Neural progenitor cell (in vitro differentiated cells): Measurements from ENCODE around the gene FKBP9. TPM values are rescaled to one million over a fixed set of nuclear protein-coding genes. Genes with fewer than 3 reads are reported as not detected.

Source experiments
- DNase-seq: peaks from one replicate; pipeline ENCODE4 v3.0.0-alpha.2; 2016; ENCODE audit warnings: low spot score
- H2AFZ ChIP-seq: fragments of 200-600 bp; sonication (generic); replicated peaks from 2 replicates; pipeline ENCODE4 v1.6.1; 2016; ENCODE audit warnings: antibody characterized with exemption
- H3F3A ChIP-seq: fragments of 200-600 bp; sonication (generic); 2 replicates; pipeline ENCODE4 v1.6.1; 2016; ENCODE audit warnings: antibody characterized with exemption, low read depth
- H3K27ac ChIP-seq: fragments of 200-600 bp; sonication (generic); 2 replicates; pipeline ENCODE4 v1.5.1; 2016; ENCODE audit warnings: mild to moderate bottlenecking
- H3K27me3 ChIP-seq: fragments of 200-600 bp; sonication (generic); 2 replicates; pipeline ENCODE4 v1.6.1; 2016; ENCODE audit warnings: mild to moderate bottlenecking, moderate library complexity
- H3K36me3 ChIP-seq: fragments of 200-600 bp; sonication (generic); 2 replicates; pipeline ENCODE4 v1.5.1; 2016
- H3K4me1 ChIP-seq: fragments of 200-600 bp; sonication (generic); 2 replicates; pipeline ENCODE4 v1.6.1; 2016; ENCODE audit warnings: mixed run types
- H3K4me2 ChIP-seq: fragments of 200-600 bp; sonication (generic); 2 replicates; pipeline ENCODE4 v1.6.1; 2016
- H3K4me3 ChIP-seq: fragments of 200-600 bp; sonication (generic); 2 replicates; pipeline ENCODE4 v1.5.1; 2016
- H3K79me2 ChIP-seq: fragments of 200-600 bp; sonication (generic); 2 replicates; pipeline ENCODE4 v1.6.1; 2016; ENCODE audit warnings: low read depth
- H3K9ac ChIP-seq: fragments of 200-600 bp; sonication (generic); 2 replicates; pipeline ENCODE4 v1.6.1; 2016
- H3K9me3 ChIP-seq: fragments of 200-600 bp; sonication (generic); 2 replicates; pipeline ENCODE4 v1.5.1; 2016; ENCODE audit warnings: low read depth
- H4K20me1 ChIP-seq: fragments of 200-600 bp; sonication (generic); 2 replicates; pipeline ENCODE4 v1.6.1; 2016; ENCODE audit warnings: low read depth
- H3K27ac Mint-ChIP-seq: 3 replicates; pipeline ENCODE4 v1.8.0; 2021; ENCODE audit warnings: mixed read lengths
- H3K27me3 Mint-ChIP-seq: 2 replicates; pipeline ENCODE4 v1.8.0; 2022; ENCODE audit warnings: low read depth, mild to moderate bottlenecking, inconsistent platforms, moderate library complexity, mixed read lengths; ENCODE audit not compliant: insufficient read depth
- H3K36me3 Mint-ChIP-seq: 3 replicates; pipeline ENCODE4 v1.8.0; 2021; ENCODE audit warnings: mixed read lengths
- H3K4me1 Mint-ChIP-seq: 3 replicates; pipeline ENCODE4 v1.8.0; 2021; ENCODE audit warnings: mixed read lengths
- H3K4me3 Mint-ChIP-seq: 3 replicates; pipeline ENCODE4 v1.8.0; 2021; ENCODE audit warnings: mild to moderate bottlenecking, moderate library complexity, mixed read lengths
- H3K9me3 Mint-ChIP-seq: 3 replicates; pipeline ENCODE4 v1.8.0; 2020; ENCODE audit warnings: mixed read lengths
- EZH2 ChIP-seq: fragments of 200-600 bp; sonication (generic); IDR thresholded peaks from 2 replicates; pipeline ENCODE4 v1.6.1; 2017; ENCODE audit warnings: antibody characterized with exemption, mild to moderate bottlenecking, moderate library complexity
- EZH2phosphoT487 ChIP-seq: fragments of 200-600 bp; sonication (generic); IDR thresholded peaks from 2 replicates; pipeline ENCODE4 v1.6.1; 2017; ENCODE audit warnings: antibody characterized with exemption
- total RNA-seq: library from RNA; depleted of rRNA; stranded (reverse); fragments of >200 nt; gene quantifications from 2 replicates; pipeline ENCODE4 v1.2.3, GENCODE V29; 2015; ENCODE audit warnings: low replicate concordance
- TF ChIP-seq, protein P1 (sequence below): fragments of 200-600 bp; sonication (generic); IDR thresholded peaks from 2 replicates; pipeline ENCODE4 v1.5.1; 2017; ENCODE audit warnings: antibody characterized with exemption, mild to moderate bottlenecking

Gene FKBP9
- total RNA-seq, 1 donor from 2014 or later: 24.4 TPM

- peak overlapping the region; percentile 64 for H3K4me3 ChIP-seq
- H3K79me2 ChIP-seq: no peaks in the 10 kb centered on the region
- H3K4me1 ChIP-seq: peaks cover 12% of the 10 kb centered on the region
- H3K27me3 ChIP-seq: peaks cover 100% of the 10 kb centered on the region
- peak overlapping the region; percentile 89 for H3K4me2 ChIP-seq
- H4K20me1 ChIP-seq: peaks cover 9% of the 10 kb centered on the region
- Mint-ChIP-seq H3K27me3 (peaks cover 3% of the 10 kb centered on the region), H3K27ac (no peak overlapping the region), H3K9me3 (peaks cover 14% of the 10 kb centered on the region), H3K4me3 (peak overlapping the region; percentile 96), H3K36me3 (peaks cover 14% of the 10 kb centered on the region), H3K4me1 (peaks cover 22% of the 10 kb centered on the region)
- no peaks in the 10 kb centered on the region for H3K36me3 ChIP-seq
- peaks cover 5% of the 10 kb centered on the region for H3K9me3 ChIP-seq
- peak; percentile 24 for DNase-seq
- H2AFZ ChIP-seq: no peak overlapping the region
- TF ChIP-seq EZH2 (no peak), EZH2phosphoT487 (no peak)
- TF ChIP-seq, protein P1, sequence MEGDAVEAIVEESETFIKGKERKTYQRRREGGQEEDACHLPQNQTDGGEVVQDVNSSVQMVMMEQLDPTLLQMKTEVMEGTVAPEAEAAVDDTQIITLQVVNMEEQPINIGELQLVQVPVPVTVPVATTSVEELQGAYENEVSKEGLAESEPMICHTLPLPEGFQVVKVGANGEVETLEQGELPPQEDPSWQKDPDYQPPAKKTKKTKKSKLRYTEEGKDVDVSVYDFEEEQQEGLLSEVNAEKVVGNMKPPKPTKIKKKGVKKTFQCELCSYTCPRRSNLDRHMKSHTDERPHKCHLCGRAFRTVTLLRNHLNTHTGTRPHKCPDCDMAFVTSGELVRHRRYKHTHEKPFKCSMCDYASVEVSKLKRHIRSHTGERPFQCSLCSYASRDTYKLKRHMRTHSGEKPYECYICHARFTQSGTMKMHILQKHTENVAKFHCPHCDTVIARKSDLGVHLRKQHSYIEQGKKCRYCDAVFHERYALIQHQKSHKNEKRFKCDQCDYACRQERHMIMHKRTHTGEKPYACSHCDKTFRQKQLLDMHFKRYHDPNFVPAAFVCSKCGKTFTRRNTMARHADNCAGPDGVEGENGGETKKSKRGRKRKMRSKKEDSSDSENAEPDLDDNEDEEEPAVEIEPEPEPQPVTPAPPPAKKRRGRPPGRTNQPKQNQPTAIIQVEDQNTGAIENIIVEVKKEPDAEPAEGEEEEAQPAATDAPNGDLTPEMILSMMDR: no peak
- H3K27ac ChIP-seq: no peak overlapping the region
- H3F3A ChIP-seq: peaks cover 22% of the 10 kb centered on the region
- H3K9ac ChIP-seq: no peak overlapping the region
These were observed 16.1 kb upstream of the FKBP9 start for GRCh38 chr7:32941181-32941580.

DNA sequence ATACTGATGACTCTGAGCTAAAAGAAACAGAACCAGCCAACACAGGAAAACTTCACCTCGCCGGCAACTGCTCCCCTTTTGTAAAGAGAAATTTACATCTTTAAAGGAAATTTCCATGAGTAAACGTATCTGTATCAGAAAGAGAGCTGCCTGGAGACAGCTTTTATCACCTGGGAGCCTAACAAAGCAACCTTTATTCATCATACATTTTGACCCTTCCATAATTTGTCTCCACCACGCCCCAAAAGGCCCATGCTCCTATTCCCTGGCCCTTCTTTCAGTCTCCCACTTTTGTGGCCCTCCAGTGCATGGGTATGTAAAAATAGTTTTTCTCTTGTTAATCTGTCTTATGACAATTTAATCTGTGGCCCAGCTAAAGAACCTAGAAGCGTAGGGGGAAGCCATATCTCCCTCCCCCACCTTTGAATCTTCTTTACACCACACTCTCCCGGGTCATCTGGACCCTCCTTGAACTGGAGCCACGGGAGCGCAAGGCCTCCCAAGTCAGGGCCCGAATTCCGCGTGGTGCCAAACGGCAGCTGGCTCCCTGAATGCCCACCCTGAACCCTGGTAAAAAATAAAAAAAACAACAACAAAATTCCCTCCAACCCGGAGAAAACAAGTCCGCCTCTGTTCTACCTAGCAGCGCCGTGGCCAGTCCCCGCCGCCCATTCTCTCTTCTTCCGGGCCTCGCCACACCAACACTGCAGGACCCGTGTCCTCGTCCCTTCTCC, 15.4 kb upstream of the FKBP9 start:
- Histone ChIP-seq H3K9me3 (peaks cover 5% of the 10 kb centered on the region), H3K4me3 (peak overlapping the region; percentile 64), H4K20me1 (peaks cover 9% of the 10 kb centered on the region), H3K36me3 (no peaks in the 10 kb centered on the region), H3K27ac (no peak overlapping the region), H3K4me2 (peak overlapping the region; percentile 89), H3F3A (peaks cover 22% of the 10 kb centered on the region), H3K4me1 (peaks cover 12% of the 10 kb centered on the region), H3K9ac (no peak overlapping the region), H2AFZ (peak overlapping the region; percentile 98), H3K27me3 (peaks cover 100% of the 10 kb centered on the region), H3K79me2 (no peaks in the 10 kb centered on the region)
- H3K9me3 Mint-ChIP-seq: peaks cover 14% of the 10 kb centered on the region
- H3K4me1 Mint-ChIP-seq: peaks cover 22% of the 10 kb centered on the region
- H3K27me3 Mint-ChIP-seq: peaks cover 3% of the 10 kb centered on the region
- H3K27ac Mint-ChIP-seq: peak overlapping the region; percentile 99
- peaks cover 14% of the 10 kb centered on the region for H3K36me3 Mint-ChIP-seq
- TF ChIP-seq, protein P1: no peak
- TF ChIP-seq EZH2: peak; percentile 60
- TF ChIP-seq EZH2phosphoT487: no peak
- H3K4me3 Mint-ChIP-seq: peak overlapping the region; percentile 96
- DNase-seq: no peak

DNA sequence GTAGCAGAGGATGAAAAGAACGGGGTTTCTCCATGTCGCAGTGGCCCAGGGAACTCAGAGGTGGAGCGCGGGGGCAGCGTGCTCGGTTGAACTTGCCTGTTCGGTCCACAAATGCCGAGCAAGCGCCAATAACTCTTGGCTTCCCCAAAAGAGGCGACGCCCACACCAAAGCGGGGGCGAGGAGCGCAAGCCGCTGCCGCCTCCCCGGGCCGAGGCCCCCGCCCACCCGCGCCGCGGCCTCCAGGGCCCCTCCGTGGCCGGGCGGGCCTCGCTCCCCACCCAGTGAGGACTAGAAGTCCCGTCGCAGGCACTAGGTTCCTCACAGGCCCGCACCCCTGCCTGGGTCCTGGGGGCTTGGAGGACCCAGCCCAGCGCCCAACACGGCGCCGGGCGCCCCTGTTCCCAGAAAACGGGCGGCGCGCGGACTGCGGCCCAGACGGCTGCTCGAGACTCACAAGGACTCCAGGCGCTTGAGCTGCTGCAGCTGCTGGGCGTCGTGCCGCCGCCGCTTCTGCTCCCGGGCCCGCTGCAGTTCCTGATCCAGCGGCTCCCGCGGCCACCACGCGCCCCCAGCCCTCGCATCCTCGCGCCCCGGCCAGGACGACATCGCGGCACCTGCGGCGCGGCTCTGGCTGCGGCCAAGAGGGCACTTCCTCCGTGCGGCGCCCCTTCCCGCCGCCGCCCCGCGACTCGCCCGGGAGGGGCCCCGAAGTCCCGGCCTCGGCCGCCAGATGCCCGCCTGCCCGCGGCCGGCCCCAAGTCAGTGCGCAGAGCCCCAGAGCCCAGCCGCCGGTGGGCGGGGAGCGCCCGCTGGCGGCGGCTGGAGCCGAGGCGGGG, 14.6 kb upstream of the FKBP9 start:
- Histone ChIP-seq H3K9me3 (peaks cover 5% of the 10 kb centered on the region), H4K20me1 (peaks cover 9% of the 10 kb centered on the region), H3K27me3 (peaks cover 100% of the 10 kb centered on the region), H3K36me3 (no peaks in the 10 kb centered on the region), H3K4me1 (peaks cover 12% of the 10 kb centered on the region), H3K9ac (no peak overlapping the region), H2AFZ (peak overlapping the region; percentile 98), H3K4me2 (peak overlapping the region; percentile 89), H3F3A (peaks cover 22% of the 10 kb centered on the region), H3K27ac (no peak overlapping the region), H3K4me3 (peak overlapping the region; percentile 64), H3K79me2 (no peaks in the 10 kb centered on the region)
- peaks cover 19% of the 10 kb centered on the region for H3K4me1 Mint-ChIP-seq
- peaks cover 14% of the 10 kb centered on the region for H3K9me3 Mint-ChIP-seq
- peaks cover 14% of the 10 kb centered on the region for H3K36me3 Mint-ChIP-seq
- peak; percentile 89 for DNase-seq
- peaks cover 3% of the 10 kb centered on the region for H3K27me3 Mint-ChIP-seq
- peak overlapping the region; percentile 99 for H3K27ac Mint-ChIP-seq
- H3K4me3 Mint-ChIP-seq: peak overlapping the region; percentile 96
- TF ChIP-seq EZH2: no peak
- TF ChIP-seq, protein P1: peak; percentile 59
- TF ChIP-seq EZH2phosphoT487: peak; percentile 68
